Measurements from ENCODE around the gene UCHL5.

Gene UCHL5, protein sequence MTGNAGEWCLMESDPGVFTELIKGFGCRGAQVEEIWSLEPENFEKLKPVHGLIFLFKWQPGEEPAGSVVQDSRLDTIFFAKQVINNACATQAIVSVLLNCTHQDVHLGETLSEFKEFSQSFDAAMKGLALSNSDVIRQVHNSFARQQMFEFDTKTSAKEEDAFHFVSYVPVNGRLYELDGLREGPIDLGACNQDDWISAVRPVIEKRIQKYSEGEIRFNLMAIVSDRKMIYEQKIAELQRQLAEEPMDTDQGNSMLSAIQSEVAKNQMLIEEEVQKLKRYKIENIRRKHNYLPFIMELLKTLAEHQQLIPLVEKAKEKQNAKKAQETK

DNA sequence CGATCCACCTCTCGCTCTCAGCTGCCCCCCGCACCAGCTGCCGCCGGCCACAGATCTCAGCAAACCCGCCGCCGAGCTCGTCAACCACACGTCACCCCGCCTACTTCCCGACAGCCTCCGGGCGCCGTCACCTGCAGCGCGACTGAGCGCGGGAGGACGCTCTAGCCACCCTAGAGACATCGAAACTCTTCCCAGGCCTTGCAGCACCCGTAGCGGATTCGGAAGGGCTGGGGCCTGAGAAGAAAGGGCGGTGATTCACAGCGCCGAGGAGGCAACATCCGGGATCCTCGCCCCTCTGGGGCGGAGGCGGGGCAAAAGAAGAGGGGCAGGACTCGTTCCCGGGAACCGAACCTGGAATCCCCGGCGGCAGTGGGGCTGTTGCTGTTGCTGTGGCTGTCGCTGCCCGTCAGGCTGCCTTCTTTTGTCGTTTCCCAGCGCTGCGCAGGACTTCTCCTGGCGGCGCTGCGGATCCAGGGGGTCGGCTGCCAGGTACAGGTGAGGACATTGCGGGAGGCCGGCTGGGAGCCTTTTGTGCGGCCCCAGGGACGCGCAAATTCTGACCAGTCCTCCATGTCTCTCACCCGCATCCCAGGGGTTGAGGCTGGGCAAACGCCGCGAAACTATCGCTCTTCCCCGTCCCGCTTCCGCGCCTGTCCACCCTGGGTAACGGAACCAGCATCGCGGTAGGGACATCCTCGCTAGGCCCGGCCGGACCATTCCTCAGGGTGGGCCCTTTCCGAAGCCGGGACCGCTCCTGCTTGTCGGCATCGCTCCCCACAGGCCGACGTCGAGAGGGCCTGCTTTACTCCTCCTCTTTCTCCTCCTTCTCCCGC, at the start of gene UCHL5, which contains the start of gene RO60:
Gene UCHL5 (minus strand): TSS at position 79 of the 833 bp plus-strand sequence. CDS start 100 bp downstream, outside the sequence.
Gene RO60 (plus strand): TSS at position 331 of the 833 bp plus-strand sequence. CDS start 9,443 bp downstream, outside the sequence.
- Histone ChIP-seq H3K9me3 (ENCODE audit: control insufficient read depth in 1 of 2, low read length in 2 of 2) (no peaks in the 10 kb centered on the region), H3K9ac (ENCODE audit: low read depth in 1 of 2, low read length in 2 of 2) (peak within 1 kb of the TSS; percentile 93 to 97), H3K4me3 (ENCODE audit: low read depth in 1 of 2, low read length in 2 of 2) (peak within 1 kb of the TSS; percentile 95 to 98), H3K4me1 (ENCODE audit: control insufficient read depth in 1 of 2, insufficient read depth in 2 of 2, low read length in 2 of 2) (peaks cover 12 to 21% of the 10 kb centered on the region in 2 donors), H3K36me3 (ENCODE audit: control insufficient read depth in 1 of 2, insufficient read depth in 2 of 2, low read length in 2 of 2) (peaks cover 0 to 2% of the 10 kb centered on the region in 2 donors), H3K27me3 (ENCODE audit: control insufficient read depth in 1 of 2, insufficient read depth in 2 of 2, low read length in 2 of 2) (no peaks in the 10 kb centered on the region), H3K27ac (ENCODE audit: low read depth, low read length) (peak within 1 kb of the TSS; percentile 98)

DNA sequence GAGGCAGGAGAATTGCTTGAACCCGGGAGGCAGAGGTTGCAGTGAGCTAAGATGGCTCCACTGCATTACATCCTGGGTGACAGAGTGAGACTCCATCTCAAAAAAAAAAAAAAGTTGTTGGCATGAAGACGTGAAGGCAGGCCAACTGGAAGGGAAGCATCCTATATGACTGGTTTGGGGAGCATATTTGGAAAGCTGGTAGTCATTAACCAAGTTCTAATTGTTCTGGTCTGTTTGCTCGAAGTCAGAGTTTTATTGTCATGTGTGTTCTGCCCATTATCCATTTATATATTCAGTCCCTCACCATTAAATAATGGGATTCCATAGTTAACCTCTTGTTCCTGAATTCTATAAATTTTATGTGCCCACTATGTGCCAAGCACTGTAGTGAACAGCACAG, 49.3 kb upstream of the UCHL5 start:
- H3K4me1 ChIP-seq (ENCODE audit: control insufficient read depth in 1 of 2, insufficient read depth in 2 of 2, low read length in 2 of 2) = peaks cover 11 to 13% of the 10 kb centered on the region in 2 donors
- no peak overlapping the region for H3K27ac ChIP-seq (ENCODE audit: low read depth, low read length)
- no peak overlapping the region for H3K4me3 ChIP-seq (ENCODE audit: low read depth in 1 of 2, low read length in 2 of 2)
- no peak overlapping the region for H3K9ac ChIP-seq (ENCODE audit: low read depth in 1 of 2, low read length in 2 of 2)
- no peaks in the 10 kb centered on the region for H3K36me3 ChIP-seq (ENCODE audit: control insufficient read depth in 1 of 2, insufficient read depth in 2 of 2, low read length in 2 of 2)
- no peaks in the 10 kb centered on the region for H3K27me3 ChIP-seq (ENCODE audit: control insufficient read depth in 1 of 2, insufficient read depth in 2 of 2, low read length in 2 of 2)
- H3K9me3 ChIP-seq (ENCODE audit: control insufficient read depth in 1 of 2, low read length in 2 of 2) = no peaks in the 10 kb centered on the region

DNA sequence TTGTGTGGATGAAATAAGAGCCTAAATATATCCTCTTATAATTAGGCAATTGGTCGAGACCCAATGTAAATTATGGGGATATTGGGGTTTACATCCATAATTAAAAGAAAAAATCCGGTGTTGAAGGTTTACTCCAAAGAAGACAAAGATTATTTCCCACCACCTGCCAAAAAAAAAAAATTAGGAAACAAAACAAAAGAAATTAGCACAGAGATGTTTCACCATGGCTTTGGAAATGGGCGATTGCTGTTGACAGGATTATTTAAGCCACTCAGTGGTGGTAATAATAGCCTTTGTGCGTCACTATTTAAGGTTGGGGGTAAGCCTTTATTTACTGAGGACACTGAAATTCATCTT, 46.6 kb upstream of the UCHL5 start:
- Histone ChIP-seq H3K36me3 (ENCODE audit: control insufficient read depth in 1 of 2, insufficient read depth in 2 of 2, low read length in 2 of 2) (no peaks in the 10 kb centered on the region), H3K4me3 (ENCODE audit: low read depth in 1 of 2, low read length in 2 of 2) (peak overlapping the region; percentile 82 to 93), H3K9me3 (ENCODE audit: control insufficient read depth in 1 of 2, low read length in 2 of 2) (no peaks in the 10 kb centered on the region), H3K27ac (ENCODE audit: low read depth, low read length) (peak overlapping the region; percentile 22), H3K4me1 (ENCODE audit: control insufficient read depth in 1 of 2, insufficient read depth in 2 of 2, low read length in 2 of 2) (peaks cover 15% of the 10 kb centered on the region in 2 donors), H3K27me3 (ENCODE audit: control insufficient read depth in 1 of 2, insufficient read depth in 2 of 2, low read length in 2 of 2) (no peaks in the 10 kb centered on the region), H3K9ac (ENCODE audit: low read depth in 1 of 2, low read length in 2 of 2) (peak overlapping the region; percentile 67 to 73)

DNA sequence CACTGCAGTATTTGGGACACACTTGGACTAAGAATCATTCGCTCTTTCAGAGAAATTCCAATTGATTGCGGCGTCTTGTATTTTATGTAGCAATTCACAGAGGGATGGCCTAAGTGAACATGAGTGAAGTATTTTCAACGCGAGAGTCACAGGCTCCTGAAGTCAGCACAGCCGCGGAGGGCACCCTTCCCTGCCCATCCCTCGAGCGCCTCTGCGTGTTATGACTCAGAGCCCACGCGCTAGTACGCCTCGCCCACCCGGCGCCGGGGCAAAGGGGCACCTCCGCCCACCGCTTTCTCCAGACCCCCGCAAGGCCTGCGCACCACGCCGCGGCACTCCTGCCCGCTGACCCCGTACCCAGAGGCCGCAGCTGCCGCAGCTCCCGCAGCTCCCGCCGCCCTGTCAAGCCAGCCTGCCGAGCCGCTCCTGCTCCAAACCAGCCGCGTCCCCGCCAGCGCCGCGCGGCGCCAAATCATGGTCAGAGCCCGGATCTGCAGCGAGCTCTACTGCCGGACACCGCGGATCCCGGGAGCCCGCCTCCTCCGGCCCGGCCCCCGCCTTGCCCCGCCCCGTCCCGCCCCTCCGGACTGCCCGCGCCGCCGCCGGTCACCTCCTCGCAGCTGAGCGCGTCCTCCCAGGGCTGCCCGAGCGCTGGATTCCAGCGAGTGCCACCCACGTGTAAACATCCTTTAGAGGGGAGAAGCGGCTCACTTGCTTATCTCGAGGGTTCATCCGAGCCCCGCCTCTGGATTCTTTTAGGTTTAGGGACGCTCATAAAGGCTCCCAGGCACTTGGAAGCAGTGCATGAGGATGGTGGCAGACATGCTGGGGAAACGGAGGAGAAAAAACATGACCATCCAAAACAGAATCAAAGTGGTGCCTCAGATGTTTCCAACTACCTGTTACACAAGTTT, 46.0 kb upstream of the UCHL5 start, which contains the start of gene GLRX2:
Gene GLRX2 (minus strand): TSS at position 508 of the 914 bp plus-strand sequence. CDS start 32 bp downstream, at position 476.
- peak within 1 kb of the TSS; percentile 67 to 73 for H3K9ac ChIP-seq (ENCODE audit: low read depth in 1 of 2, low read length in 2 of 2)
- no peaks in the 10 kb centered on the region for H3K9me3 ChIP-seq (ENCODE audit: control insufficient read depth in 1 of 2, low read length in 2 of 2)
- no peaks in the 10 kb centered on the region for H3K27me3 ChIP-seq (ENCODE audit: control insufficient read depth in 1 of 2, insufficient read depth in 2 of 2, low read length in 2 of 2)
- H3K27ac ChIP-seq (ENCODE audit: low read depth, low read length) = peak within 1 kb of the TSS; percentile 91
- H3K4me1 ChIP-seq (ENCODE audit: control insufficient read depth in 1 of 2, insufficient read depth in 2 of 2, low read length in 2 of 2) = peaks cover 15% of the 10 kb centered on the region in 2 donors
- H3K4me3 ChIP-seq (ENCODE audit: low read depth in 1 of 2, low read length in 2 of 2) = peak within 1 kb of the TSS; percentile 82 to 93
- H3K36me3 ChIP-seq (ENCODE audit: control insufficient read depth in 1 of 2, insufficient read depth in 2 of 2, low read length in 2 of 2) = peaks cover 0 to 6% of the 10 kb centered on the region in 2 donors

DNA sequence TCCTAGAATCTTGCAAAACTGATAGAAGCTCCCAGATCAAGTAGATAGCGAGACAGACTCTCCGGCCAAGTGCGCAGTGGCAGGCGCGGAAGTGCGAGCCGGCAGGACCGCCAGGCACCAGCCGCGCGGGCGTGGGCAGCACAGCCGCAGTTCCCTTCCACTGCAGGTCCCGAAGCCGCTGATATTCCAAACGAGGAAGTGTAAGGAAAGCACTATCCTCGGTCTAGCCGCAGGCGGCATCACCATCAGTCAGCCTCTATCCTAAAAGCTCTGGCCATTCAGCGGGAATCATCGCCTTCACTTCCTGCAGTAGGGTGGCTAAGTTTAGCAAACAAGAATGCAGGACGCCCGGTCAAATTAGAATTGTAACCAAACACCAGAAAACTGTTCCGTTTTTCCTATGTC, 45.3 kb upstream of the UCHL5 start:
- Histone ChIP-seq H3K4me1 (ENCODE audit: control insufficient read depth in 1 of 2, insufficient read depth in 2 of 2, low read length in 2 of 2) (peaks cover 15% of the 10 kb centered on the region in 2 donors), H3K9me3 (ENCODE audit: control insufficient read depth in 1 of 2, low read length in 2 of 2) (no peaks in the 10 kb centered on the region), H3K9ac (ENCODE audit: low read depth in 1 of 2, low read length in 2 of 2) (peak overlapping the region; percentile 65 to 67), H3K27me3 (ENCODE audit: control insufficient read depth in 1 of 2, insufficient read depth in 2 of 2, low read length in 2 of 2) (no peaks in the 10 kb centered on the region), H3K27ac (ENCODE audit: low read depth, low read length) (peak overlapping the region; percentile 91), H3K36me3 (ENCODE audit: control insufficient read depth in 1 of 2, insufficient read depth in 2 of 2, low read length in 2 of 2) (peaks cover 6 to 13% of the 10 kb centered on the region in 2 donors), H3K4me3 (ENCODE audit: low read depth in 1 of 2, low read length in 2 of 2) (peak overlapping the region; percentile 82 to 93)

DNA sequence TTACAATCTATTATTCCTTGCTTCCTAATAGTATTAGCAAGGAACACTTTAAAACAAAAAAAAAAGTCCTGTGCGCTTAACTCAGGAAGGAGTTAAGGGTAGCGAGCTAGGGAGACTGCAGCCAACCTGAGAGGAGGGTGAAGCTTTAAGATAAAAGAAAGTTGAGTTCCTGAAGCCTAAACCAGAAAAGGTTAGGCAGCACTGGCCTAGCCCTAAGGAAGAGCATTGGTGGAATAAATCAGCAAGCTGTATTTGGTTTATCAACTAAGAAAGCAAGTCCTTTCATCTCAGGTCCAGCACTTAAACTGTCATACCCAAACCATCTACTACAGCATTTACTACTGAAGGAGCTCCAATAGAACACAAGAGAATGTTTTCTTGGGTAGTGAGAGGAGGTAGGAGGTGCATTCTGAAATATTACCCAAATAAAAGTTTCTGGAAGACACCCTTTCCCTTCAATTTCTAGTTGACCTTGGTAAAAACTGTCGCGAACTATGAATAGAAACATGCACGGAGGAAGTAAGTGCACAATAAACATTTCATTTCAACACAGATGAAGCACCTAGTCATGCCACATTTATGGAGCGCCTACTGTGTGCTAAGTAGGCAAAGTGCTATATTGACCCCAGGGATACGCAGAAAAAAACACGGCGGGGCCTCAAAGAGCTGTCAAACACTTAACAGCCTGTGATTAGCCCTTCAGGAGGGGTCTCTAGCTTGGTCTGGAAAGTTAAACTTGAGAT, 44.8 kb upstream of the UCHL5 start:
- no peak overlapping the region for H3K27ac ChIP-seq (ENCODE audit: low read depth, low read length)
- H3K4me3 ChIP-seq (ENCODE audit: low read depth in 1 of 2, low read length in 2 of 2) = peak overlapping the region; percentile 82 to 93
- H3K27me3 ChIP-seq (ENCODE audit: control insufficient read depth in 1 of 2, insufficient read depth in 2 of 2, low read length in 2 of 2) = no peaks in the 10 kb centered on the region
- no peaks in the 10 kb centered on the region for H3K9me3 ChIP-seq (ENCODE audit: control insufficient read depth in 1 of 2, low read length in 2 of 2)
- peak overlapping the region; percentile 65 to 67 for H3K9ac ChIP-seq (ENCODE audit: low read depth in 1 of 2, low read length in 2 of 2)
- H3K4me1 ChIP-seq (ENCODE audit: control insufficient read depth in 1 of 2, insufficient read depth in 2 of 2, low read length in 2 of 2) = peaks cover 15% of the 10 kb centered on the region in 2 donors
- H3K36me3 ChIP-seq (ENCODE audit: control insufficient read depth in 1 of 2, insufficient read depth in 2 of 2, low read length in 2 of 2) = peaks cover 10 to 18% of the 10 kb centered on the region in 2 donors

DNA sequence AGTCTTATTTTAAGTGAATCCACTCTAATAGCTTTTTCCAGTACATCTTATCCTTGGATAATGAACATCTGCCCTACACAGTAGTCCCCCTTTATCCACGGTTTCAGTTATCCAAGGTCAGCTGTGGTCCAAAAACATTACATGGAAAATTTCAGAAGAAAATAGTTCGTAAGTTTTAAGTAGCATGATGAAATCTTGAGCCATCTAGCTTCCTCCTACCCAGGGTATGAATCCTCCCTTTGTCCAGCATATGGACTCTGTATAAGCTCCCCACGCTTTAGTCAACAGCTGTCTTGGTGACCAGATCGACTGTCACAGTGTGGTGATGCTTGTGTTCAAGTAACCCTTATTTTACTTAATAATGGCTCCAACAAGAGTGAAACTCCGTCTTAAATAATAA, 43.5 kb upstream of the UCHL5 start:
- Histone ChIP-seq H3K4me1 (ENCODE audit: control insufficient read depth in 1 of 2, insufficient read depth in 2 of 2, low read length in 2 of 2) (peaks cover 15% of the 10 kb centered on the region in 2 donors), H3K9ac (ENCODE audit: low read depth in 1 of 2, low read length in 2 of 2) (no peak overlapping the region), H3K9me3 (ENCODE audit: control insufficient read depth in 1 of 2, low read length in 2 of 2) (no peaks in the 10 kb centered on the region), H3K27ac (ENCODE audit: low read depth, low read length) (no peak overlapping the region), H3K36me3 (ENCODE audit: control insufficient read depth in 1 of 2, insufficient read depth in 2 of 2, low read length in 2 of 2) (peaks cover 10 to 26% of the 10 kb centered on the region in 2 donors), H3K4me3 (ENCODE audit: low read depth in 1 of 2, low read length in 2 of 2) (no peak overlapping the region), H3K27me3 (ENCODE audit: control insufficient read depth in 1 of 2, insufficient read depth in 2 of 2, low read length in 2 of 2) (no peaks in the 10 kb centered on the region)

DNA sequence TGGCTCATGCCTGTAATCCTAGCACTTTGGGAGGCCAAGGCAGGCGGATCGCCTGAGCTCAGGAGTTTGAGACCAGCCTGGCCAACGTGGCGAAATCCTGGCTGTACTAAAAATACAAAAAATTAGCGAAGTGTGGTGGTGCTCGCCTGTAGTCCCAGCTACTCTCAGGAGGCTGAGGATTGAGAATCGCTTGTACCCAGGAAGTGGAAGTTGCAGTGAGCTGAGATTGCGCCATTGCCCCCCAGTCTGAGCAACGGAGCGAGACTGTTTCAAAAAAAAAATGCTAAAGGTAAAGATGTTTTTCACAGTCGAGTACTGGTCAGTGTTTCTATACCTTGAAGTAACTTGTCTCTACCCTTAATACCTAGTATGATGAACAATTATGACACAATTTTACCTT, 35.0 kb upstream of the UCHL5 start:
- H3K9me3 ChIP-seq (ENCODE audit: control insufficient read depth in 1 of 2, low read length in 2 of 2) = no peaks in the 10 kb centered on the region
- no peaks in the 10 kb centered on the region for H3K27me3 ChIP-seq (ENCODE audit: control insufficient read depth in 1 of 2, insufficient read depth in 2 of 2, low read length in 2 of 2)
- H3K4me3 ChIP-seq (ENCODE audit: low read depth in 1 of 2, low read length in 2 of 2) = no peak overlapping the region
- no peaks in the 10 kb centered on the region for H3K4me1 ChIP-seq (ENCODE audit: control insufficient read depth in 1 of 2, insufficient read depth in 2 of 2, low read length in 2 of 2)
- no peak overlapping the region for H3K9ac ChIP-seq (ENCODE audit: low read depth in 1 of 2, low read length in 2 of 2)
- peaks cover 7 to 35% of the 10 kb centered on the region in 2 donors for H3K36me3 ChIP-seq (ENCODE audit: control insufficient read depth in 1 of 2, insufficient read depth in 2 of 2, low read length in 2 of 2)
- H3K27ac ChIP-seq (ENCODE audit: low read depth, low read length) = no peak overlapping the region

DNA sequence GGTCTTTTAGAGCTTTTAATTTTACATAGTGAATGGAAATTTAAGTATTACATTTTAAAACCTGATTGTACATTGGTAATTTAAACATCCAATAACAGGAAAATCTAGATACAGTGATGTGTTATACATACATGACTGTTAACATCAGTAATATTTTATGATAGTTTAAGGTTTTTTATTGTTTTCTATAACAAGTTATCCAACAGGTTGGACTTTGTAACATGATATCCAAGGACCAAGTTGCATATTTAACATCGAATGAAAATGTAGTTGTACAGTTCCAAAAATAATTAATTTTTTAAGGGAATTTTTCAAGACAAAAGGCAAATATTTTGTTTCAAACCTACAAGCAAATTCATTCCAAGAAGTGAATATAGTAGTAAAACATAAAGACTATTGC, 31.7 kb upstream of the UCHL5 start:
- Histone ChIP-seq H3K9ac (ENCODE audit: low read depth in 1 of 2, low read length in 2 of 2) (no peak overlapping the region), H3K4me3 (ENCODE audit: low read depth in 1 of 2, low read length in 2 of 2) (no peak overlapping the region), H3K36me3 (ENCODE audit: control insufficient read depth in 1 of 2, insufficient read depth in 2 of 2, low read length in 2 of 2) (peaks cover 0 to 13% of the 10 kb centered on the region in 2 donors), H3K4me1 (ENCODE audit: control insufficient read depth in 1 of 2, insufficient read depth in 2 of 2, low read length in 2 of 2) (no peaks in the 10 kb centered on the region), H3K27ac (ENCODE audit: low read depth, low read length) (no peak overlapping the region), H3K27me3 (ENCODE audit: control insufficient read depth in 1 of 2, insufficient read depth in 2 of 2, low read length in 2 of 2) (no peaks in the 10 kb centered on the region), H3K9me3 (ENCODE audit: control insufficient read depth in 1 of 2, low read length in 2 of 2) (no peaks in the 10 kb centered on the region)
